ENCODE data around the gene KCNJ6.
"Not testable (repeated sequence)": the region's sequence is repeated elsewhere in the genome, so short reads cannot be mapped to it uniquely, and the experiment has no call there.

The KCNJ6 gene

GRCh38 chr21:37669249-37669648 is 247.0 kb downstream of the KCNJ6 start:
- H3K27me3 ChIP-seq (ENCODE audit: control insufficient read depth, insufficient read depth, low read length): no peaks in the 10 kb centered on the region
- no peak overlapping the region for H3K4me3 ChIP-seq (ENCODE audit: low read length)
- peaks cover 10% of the 10 kb centered on the region for H3K9me3 ChIP-seq (ENCODE audit: control insufficient read depth, insufficient read depth, low read length)
- DNase-seq (ENCODE audit: low read depth, low spot score): no peak
- no peaks in the 10 kb centered on the region for H3K36me3 ChIP-seq (ENCODE audit: control insufficient read depth, insufficient read depth, low read length)
- no peak overlapping the region for H3K27ac ChIP-seq (ENCODE audit: low read length)
- peaks cover 3% of the 10 kb centered on the region; the same call in 1 of the 2 replicates for H3K4me1 ChIP-seq (ENCODE audit: control insufficient read depth, insufficient read depth, low read length)
- no CpG with 5 or more reads among the region's 3 CpGs for WGBS (ENCODE audit: insufficient coverage, insufficient read length)

- WGBS (ENCODE audit: insufficient coverage, insufficient read length): no CpG with 5 or more reads among the region's 7 CpGs
- no peak for DNase-seq (ENCODE audit: low read depth, low spot score)
- Histone ChIP-seq H3K27me3 (ENCODE audit: control insufficient read depth, insufficient read depth, low read length) (no peaks in the 10 kb centered on the region), H3K4me3 (ENCODE audit: low read length) (no peak overlapping the region), H3K9me3 (ENCODE audit: control insufficient read depth, insufficient read depth, low read length) (peaks cover 10% of the 10 kb centered on the region), H3K36me3 (ENCODE audit: control insufficient read depth, insufficient read depth, low read length) (no peaks in the 10 kb centered on the region), H3K27ac (ENCODE audit: low read length) (no peak overlapping the region), H3K4me1 (ENCODE audit: control insufficient read depth, insufficient read depth, low read length) (peaks cover 3% of the 10 kb centered on the region; the same call in 1 of the 2 replicates)
Observed at GRCh38 chr21:37668462-37669239, 247.6 kb downstream of the KCNJ6 start.

- no peaks in the 10 kb centered on the region for H3K36me3 ChIP-seq (ENCODE audit: control insufficient read depth, insufficient read depth, low read length)
- H3K4me1 ChIP-seq (ENCODE audit: control insufficient read depth, insufficient read depth, low read length): peaks cover 3% of the 10 kb centered on the region; the same call in 1 of the 2 replicates
- peaks cover 10% of the 10 kb centered on the region for H3K9me3 ChIP-seq (ENCODE audit: control insufficient read depth, insufficient read depth, low read length)
- no peaks in the 10 kb centered on the region for H3K27me3 ChIP-seq (ENCODE audit: control insufficient read depth, insufficient read depth, low read length)
- DNase-seq (ENCODE audit: low read depth, low spot score): no peak
- H3K4me3 ChIP-seq (ENCODE audit: low read length): no peak overlapping the region
- H3K27ac ChIP-seq (ENCODE audit: low read length): no peak overlapping the region
- WGBS (ENCODE audit: insufficient coverage, insufficient read length): no CpG with 5 or more reads among the region's 19 CpGs
Observed at GRCh38 chr21:37667380-37667779, 248.9 kb downstream of the KCNJ6 start.

- Histone ChIP-seq H3K4me1 (ENCODE audit: control insufficient read depth, insufficient read depth, low read length) (peaks cover 3% of the 10 kb centered on the region; the same call in 1 of the 2 replicates), H3K27me3 (ENCODE audit: control insufficient read depth, insufficient read depth, low read length) (no peaks in the 10 kb centered on the region), H3K9me3 (ENCODE audit: control insufficient read depth, insufficient read depth, low read length) (peaks cover 10% of the 10 kb centered on the region), H3K36me3 (ENCODE audit: control insufficient read depth, insufficient read depth, low read length) (no peaks in the 10 kb centered on the region), H3K27ac (ENCODE audit: low read length) (no peak overlapping the region), H3K4me3 (ENCODE audit: low read length) (no peak overlapping the region)
- DNase-seq (ENCODE audit: low read depth, low spot score): no peak
- WGBS (ENCODE audit: insufficient coverage, insufficient read length): no CpG with 5 or more reads among the region's 10 CpGs
Observed at GRCh38 chr21:37665230-37666024, 250.8 kb downstream of the KCNJ6 start.

GRCh38 chr21:37662227-37662626 is 254.0 kb downstream of the KCNJ6 start:
- no CpG with 5 or more reads among the region's 1 CpG for WGBS (ENCODE audit: insufficient coverage, insufficient read length)
- H3K9me3 ChIP-seq (ENCODE audit: control insufficient read depth, insufficient read depth, low read length); H3K27ac ChIP-seq (ENCODE audit: low read length); H3K4me1 ChIP-seq (ENCODE audit: control insufficient read depth, insufficient read depth, low read length); DNase-seq (ENCODE audit: low read depth, low spot score); H3K4me3 ChIP-seq (ENCODE audit: low read length); H3K27me3 ChIP-seq (ENCODE audit: control insufficient read depth, insufficient read depth, low read length); H3K36me3 ChIP-seq (ENCODE audit: control insufficient read depth, insufficient read depth, low read length): not testable (repeated sequence)

- Histone ChIP-seq H3K27ac (ENCODE audit: low read length) (no peak overlapping the region), H3K36me3 (ENCODE audit: control insufficient read depth, insufficient read depth, low read length) (no peaks in the 10 kb centered on the region), H3K27me3 (ENCODE audit: control insufficient read depth, insufficient read depth, low read length) (no peaks in the 10 kb centered on the region), H3K4me1 (ENCODE audit: control insufficient read depth, insufficient read depth, low read length) (no peaks in the 10 kb centered on the region), H3K9me3 (ENCODE audit: control insufficient read depth, insufficient read depth, low read length) (peaks cover 4% of the 10 kb centered on the region), H3K4me3 (ENCODE audit: low read length) (no peak overlapping the region)
- no peak for DNase-seq (ENCODE audit: low read depth, low spot score)
- WGBS (ENCODE audit: insufficient coverage, insufficient read length): no CpG with 5 or more reads among the region's 6 CpGs
Observed at GRCh38 chr21:37660709-37661108, 255.5 kb downstream of the KCNJ6 start.

- Histone ChIP-seq H3K27ac (ENCODE audit: low read length) (no peak overlapping the region), H3K9me3 (ENCODE audit: control insufficient read depth, insufficient read depth, low read length) (no peaks in the 10 kb centered on the region)
- no CpG with 5 or more reads among the region's 1 CpG for WGBS (ENCODE audit: insufficient coverage, insufficient read length)
Observed at GRCh38 chr21:37659874-37660273, 256.4 kb downstream of the KCNJ6 start.

GRCh38 chr21:37658817-37659458 is 257.3 kb downstream of the KCNJ6 start:
- H3K4me3 ChIP-seq (ENCODE audit: low read length): no peak overlapping the region
- H3K4me1 ChIP-seq (ENCODE audit: control insufficient read depth, insufficient read depth, low read length): no peaks in the 10 kb centered on the region
- no peaks in the 10 kb centered on the region for H3K36me3 ChIP-seq (ENCODE audit: control insufficient read depth, insufficient read depth, low read length)
- no peaks in the 10 kb centered on the region for H3K9me3 ChIP-seq (ENCODE audit: control insufficient read depth, insufficient read depth, low read length)
- no peak overlapping the region for H3K27ac ChIP-seq (ENCODE audit: low read length)
- DNase-seq (ENCODE audit: low read depth, low spot score): no peak
- H3K27me3 ChIP-seq (ENCODE audit: control insufficient read depth, insufficient read depth, low read length): no peaks in the 10 kb centered on the region
- WGBS (ENCODE audit: insufficient coverage, insufficient read length): no CpG with 5 or more reads among the region's 7 CpGs

More at GRCh38 chr21:37659874-37660273, 256.4 kb downstream of the KCNJ6 start:
- Histone ChIP-seq H3K36me3 (ENCODE audit: control insufficient read depth, insufficient read depth, low read length) (no peaks in the 10 kb centered on the region), H3K27me3 (ENCODE audit: control insufficient read depth, insufficient read depth, low read length) (no peaks in the 10 kb centered on the region), H3K4me1 (ENCODE audit: control insufficient read depth, insufficient read depth, low read length) (no peaks in the 10 kb centered on the region), H3K4me3 (ENCODE audit: low read length) (no peak overlapping the region)
- DNase-seq (ENCODE audit: low read depth, low spot score): no peak

- Histone ChIP-seq H3K27me3 (ENCODE audit: control insufficient read depth, insufficient read depth, low read length) (no peaks in the 10 kb centered on the region), H3K9me3 (ENCODE audit: control insufficient read depth, insufficient read depth, low read length) (no peaks in the 10 kb centered on the region), H3K27ac (ENCODE audit: low read length) (no peak overlapping the region), H3K36me3 (ENCODE audit: control insufficient read depth, insufficient read depth, low read length) (no peaks in the 10 kb centered on the region), H3K4me3 (ENCODE audit: low read length) (no peak overlapping the region), H3K4me1 (ENCODE audit: control insufficient read depth, insufficient read depth, low read length) (no peaks in the 10 kb centered on the region)
- no CpG with 5 or more reads among the region's 10 CpGs for WGBS (ENCODE audit: insufficient coverage, insufficient read length)
- no peak for DNase-seq (ENCODE audit: low read depth, low spot score)
Observed at GRCh38 chr21:37658121-37658816, 258.0 kb downstream of the KCNJ6 start.

- no peaks in the 10 kb centered on the region for H3K27me3 ChIP-seq (ENCODE audit: control insufficient read depth, insufficient read depth, low read length)
- H3K36me3 ChIP-seq (ENCODE audit: control insufficient read depth, insufficient read depth, low read length): no peaks in the 10 kb centered on the region
- no peak for DNase-seq (ENCODE audit: low read depth, low spot score)
- no peak overlapping the region for H3K27ac ChIP-seq (ENCODE audit: low read length)
- no peaks in the 10 kb centered on the region for H3K4me1 ChIP-seq (ENCODE audit: control insufficient read depth, insufficient read depth, low read length)
- WGBS (ENCODE audit: insufficient coverage, insufficient read length): no CpG with 5 or more reads among the region's 5 CpGs
- no peaks in the 10 kb centered on the region for H3K9me3 ChIP-seq (ENCODE audit: control insufficient read depth, insufficient read depth, low read length)
- H3K4me3 ChIP-seq (ENCODE audit: low read length): no peak overlapping the region
Observed at GRCh38 chr21:37656899-37657298, 259.4 kb downstream of the KCNJ6 start.
